GM21367 (cell line): ENCODE results near the gene OR10V1.

Experiments
- ATAC-seq: cut with Tn5 transposase; IDR thresholded peaks from one replicate; pipeline ENCODE4 v1.9.1; 2021; ENCODE audit not compliant: unreplicated experiment

Gene OR10V1

GRCh38 chr11:59713745-59714144 lies at the start of gene OR10V1:
Gene OR10V1 (minus strand): TSS chr11:59713845. CDS start chr11:59713845, 0 bp downstream.
- ATAC-seq: no peak

GRCh38 chr11:59761993-59762392 lies 48.3 kb upstream of the OR10V1 start:
- no peak for ATAC-seq

GRCh38 chr11:59760771-59761170 lies 47.1 kb upstream of the OR10V1 start:
- ATAC-seq: no peak

GRCh38 chr11:59759900-59760299 lies 46.3 kb upstream of the OR10V1 start:
- no peak for ATAC-seq

GRCh38 chr11:59758401-59759037 lies 44.9 kb upstream of the OR10V1 start:
- no peak for ATAC-seq

- ATAC-seq: no peak
Measured at GRCh38 chr11:59756845-59757244, 43.2 kb upstream of the OR10V1 start.

- no peak for ATAC-seq
Measured at GRCh38 chr11:59756558-59756840, 42.9 kb upstream of the OR10V1 start.

GRCh38 chr11:59755701-59756557 lies 42.3 kb upstream of the OR10V1 start:
- ATAC-seq: peak; percentile 8

- ATAC-seq: peak; percentile 72
Measured at GRCh38 chr11:59754859-59755700, 41.4 kb upstream of the OR10V1 start, which contains the start of gene STX3. Gene STX3 (plus strand): TSS chr11:59755376. CDS start chr11:59755606, 230 bp downstream.

GRCh38 chr11:59754494-59754858 lies 40.8 kb upstream of the OR10V1 start:
- ATAC-seq: peak; percentile 14

- peak; percentile 69 for ATAC-seq
Measured at GRCh38 chr11:59753650-59754493, 40.2 kb upstream of the OR10V1 start.

- no peak for ATAC-seq
Measured at GRCh38 chr11:59746111-59746510, 32.5 kb upstream of the OR10V1 start.

- ATAC-seq: no peak
Measured at GRCh38 chr11:59730896-59731565, 17.4 kb upstream of the OR10V1 start.

GRCh38 chr11:59729834-59730233 lies 16.2 kb upstream of the OR10V1 start:
- no peak for ATAC-seq

GRCh38 chr11:59728913-59729312 lies 15.3 kb upstream of the OR10V1 start:
- ATAC-seq: no peak

- ATAC-seq: no peak
Measured at GRCh38 chr11:59728154-59728553, 14.5 kb upstream of the OR10V1 start.

- no peak for ATAC-seq
Measured at GRCh38 chr11:59727426-59727825, 13.8 kb upstream of the OR10V1 start.

- no peak for ATAC-seq
Measured at GRCh38 chr11:59724066-59724465, 10.4 kb upstream of the OR10V1 start.

GRCh38 chr11:59719556-59719955 lies 5.9 kb upstream of the OR10V1 start:
- ATAC-seq: no peak

GRCh38 chr11:59716051-59716450 lies 2.4 kb upstream of the OR10V1 start:
- no peak for ATAC-seq
